Left renal pelvis (tissue), 4 donors: ENCODE results near the gene AP5B1. TPM values are rescaled to one million over a fixed set of nuclear protein-coding genes. Genes with fewer than 3 reads are reported as not detected.

ENCODE experiments used
- DNase-seq, 4 donors: peaks; one replicate each; pipeline ENCODE4 v3.0.0-alpha.2; 2013; ENCODE audit warnings: low read depth in 4 of 4, low spot score in 3 of 4
- polyA plus RNA-seq, 4 donors: library from polyadenylated mRNA; unstranded; fragments of 120-200 nt; gene quantifications; one replicate each; pipeline ENCODE4 v1.2.1, GENCODE V29; 2013; ENCODE audit not compliant: insufficient read length in 4 of 4

AP5B1 gene
- polyA plus RNA-seq, 4 donors = 2.7 to 9.7 (median 6.0) TPM

DNA sequence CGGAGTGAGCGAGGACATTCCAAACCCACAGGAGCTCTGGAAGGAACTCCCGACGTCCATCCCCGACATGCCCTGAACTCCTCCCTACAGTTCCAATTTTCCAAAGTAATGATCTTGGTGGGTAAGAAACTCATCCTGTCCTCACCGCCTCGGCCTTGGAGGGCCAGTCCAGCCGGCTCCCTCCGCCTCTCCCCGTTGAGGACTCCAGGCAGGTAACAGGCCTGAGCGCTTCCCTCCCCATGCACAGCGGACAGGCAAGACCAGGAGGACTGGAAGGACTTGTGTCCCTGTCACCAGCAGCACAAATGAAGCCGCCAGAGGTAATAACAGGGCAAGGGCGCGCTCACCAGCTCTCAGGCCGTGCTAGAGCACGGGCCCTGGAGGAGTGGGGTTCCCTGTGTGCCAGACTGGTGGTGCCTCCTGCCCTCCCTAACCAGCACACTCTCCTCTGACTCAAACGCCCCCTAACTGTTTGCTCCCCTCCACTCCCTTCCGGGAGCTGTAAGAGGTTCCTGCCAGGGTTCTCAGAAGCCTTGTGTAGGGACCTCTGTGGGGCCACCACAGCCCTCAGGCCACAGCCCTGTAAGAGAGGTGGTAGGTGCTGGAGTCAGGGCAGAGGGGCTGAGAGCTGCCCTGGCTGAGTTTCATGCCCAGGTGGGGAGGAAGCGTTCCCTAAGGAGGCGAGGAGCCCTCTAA lies 23.2 kb upstream of the AP5B1 start:
- no peak for DNase-seq

DNA sequence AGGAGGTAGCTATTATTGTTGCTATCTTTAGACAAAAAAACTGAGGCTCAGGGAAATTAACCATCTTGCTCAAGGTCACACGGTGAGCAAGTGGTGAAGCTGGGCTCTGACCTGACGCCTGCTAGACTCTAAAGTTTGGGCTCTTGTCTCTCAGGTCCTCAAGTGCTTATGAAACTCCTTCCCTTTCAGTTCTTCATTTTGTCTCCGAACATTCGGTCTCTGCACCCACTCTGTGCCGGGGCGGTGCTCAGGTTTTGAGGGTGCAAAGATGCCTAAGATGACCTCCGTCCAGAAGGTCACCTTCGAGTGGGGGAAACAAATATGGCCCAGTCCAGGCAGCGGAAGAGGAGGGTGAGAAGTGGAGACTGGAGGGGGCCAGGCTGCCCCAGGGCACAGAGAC lies 22.1 kb upstream of the AP5B1 start:
- no peak for DNase-seq

DNA sequence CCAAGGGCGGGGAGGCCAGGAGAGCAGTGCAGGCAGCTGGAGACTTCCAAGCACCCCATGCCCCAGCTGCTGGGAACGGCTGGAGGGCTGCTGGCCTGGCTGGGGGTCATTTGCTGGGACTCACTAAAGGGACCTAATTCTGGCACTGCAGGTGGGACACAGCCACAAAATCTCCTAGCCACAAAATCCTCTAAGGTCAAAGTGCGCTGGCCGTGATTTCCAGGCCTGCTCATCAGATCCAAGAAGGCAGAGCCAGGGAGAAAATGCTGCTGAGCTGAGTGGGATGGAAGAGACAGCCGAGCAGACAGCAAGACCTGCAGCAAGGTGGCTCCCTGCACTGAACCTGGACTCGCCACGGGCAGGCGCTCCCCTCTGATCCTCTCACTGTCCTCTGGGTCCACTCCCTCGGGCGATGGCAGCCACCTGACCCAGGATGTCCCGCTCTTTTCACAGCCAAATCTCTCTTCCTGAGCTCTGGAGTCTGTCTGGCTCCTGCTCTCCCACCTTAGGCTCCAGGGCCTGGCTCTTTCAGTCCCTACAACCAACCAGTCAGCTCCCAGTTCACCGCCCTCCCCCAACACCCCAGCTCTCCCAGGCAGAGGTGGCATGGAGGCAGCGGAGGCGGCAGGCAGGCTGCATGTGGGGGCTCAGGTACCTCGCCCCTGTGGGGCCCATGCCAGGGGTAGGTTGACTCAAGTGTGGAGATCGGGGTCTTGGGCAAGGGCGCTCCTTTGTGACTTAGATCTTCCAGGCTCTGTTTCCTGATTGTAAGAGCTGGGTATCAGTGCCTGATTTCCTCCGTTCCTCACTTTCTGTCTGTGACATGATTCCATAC lies 20.6 kb upstream of the AP5B1 start:
- no peak for DNase-seq

DNA sequence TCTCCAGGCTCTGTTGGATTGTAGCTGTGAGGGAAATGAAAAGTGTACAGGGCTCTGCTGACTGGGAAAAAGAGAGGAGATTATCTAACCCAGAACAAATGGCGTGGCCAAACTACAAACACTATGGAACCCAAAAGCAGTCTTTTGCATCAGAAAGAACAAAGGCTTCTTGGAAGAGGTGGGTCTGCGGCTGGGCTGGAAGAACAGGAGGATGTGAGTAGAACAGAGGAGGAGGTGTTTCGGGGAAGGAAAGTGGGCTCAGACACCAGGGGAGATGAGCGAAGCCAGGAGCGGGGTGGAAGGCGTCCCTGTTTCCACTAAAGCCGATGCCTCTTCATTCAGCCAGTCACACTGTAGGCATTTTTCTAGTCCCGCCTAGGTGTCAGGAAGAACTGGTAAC lies 18.1 kb upstream of the AP5B1 start:
- DNase-seq = no peak

DNA sequence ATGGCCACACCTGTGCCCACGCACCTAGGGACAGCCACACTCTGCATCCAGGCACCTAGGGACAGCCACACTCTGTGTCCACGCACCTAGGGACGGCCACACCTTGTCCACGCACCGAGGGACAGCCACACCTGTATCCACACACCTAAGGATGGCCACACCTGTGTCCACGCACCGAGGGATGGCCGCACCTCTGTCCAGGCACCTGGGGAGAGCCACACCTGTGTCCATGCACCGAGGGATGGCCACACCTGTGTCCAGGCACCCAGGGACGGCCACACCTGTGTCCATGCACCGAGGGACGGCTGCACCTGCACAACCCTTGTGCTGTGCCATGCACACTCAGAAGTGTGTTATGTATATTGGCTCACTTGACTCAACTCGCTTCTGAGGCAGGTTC lies 16.9 kb upstream of the AP5B1 start:
- DNase-seq = no peak

DNA sequence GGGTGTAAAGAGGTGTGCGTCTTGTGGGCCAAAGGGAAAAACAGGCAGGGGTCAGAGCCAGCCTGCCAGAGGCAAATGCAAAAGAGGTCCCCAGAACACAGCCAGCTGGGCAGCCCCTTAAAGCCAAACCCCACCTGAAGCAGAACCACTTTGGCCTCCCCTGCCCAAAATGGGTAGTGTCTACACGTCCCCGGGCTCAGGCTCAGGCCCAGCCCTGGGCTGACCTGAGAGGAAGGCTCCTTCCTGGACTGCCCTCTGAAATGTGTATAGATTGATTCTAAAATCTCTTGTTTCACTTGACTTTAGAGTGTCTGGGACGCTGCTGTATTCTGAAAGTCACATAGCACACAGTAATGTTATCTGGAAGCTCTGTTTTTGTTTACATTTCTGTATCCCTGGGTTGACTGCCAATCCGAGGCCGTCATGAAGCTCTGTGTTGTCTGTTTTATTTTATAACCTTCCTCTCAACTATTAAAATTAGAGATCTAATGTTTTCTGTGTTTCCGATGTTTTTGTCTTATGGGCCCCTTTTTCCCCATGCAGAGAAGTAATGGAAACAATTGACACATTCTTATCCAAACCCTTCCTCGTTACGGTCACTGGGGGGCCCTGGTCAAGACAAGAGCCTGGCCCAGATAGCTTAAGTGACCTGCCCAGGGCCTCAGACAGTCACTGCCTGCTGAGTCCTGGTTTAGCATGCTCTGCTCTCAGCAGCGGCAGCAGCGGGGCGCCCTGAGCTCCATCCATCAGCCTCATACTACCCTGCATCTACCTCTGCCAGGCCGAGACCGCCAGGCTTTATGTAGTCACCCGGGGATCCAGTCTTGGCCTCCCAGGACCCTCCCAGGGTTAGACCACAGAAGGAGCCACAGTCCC lies 16.2 kb upstream of the AP5B1 start:
- no peak for DNase-seq

DNA sequence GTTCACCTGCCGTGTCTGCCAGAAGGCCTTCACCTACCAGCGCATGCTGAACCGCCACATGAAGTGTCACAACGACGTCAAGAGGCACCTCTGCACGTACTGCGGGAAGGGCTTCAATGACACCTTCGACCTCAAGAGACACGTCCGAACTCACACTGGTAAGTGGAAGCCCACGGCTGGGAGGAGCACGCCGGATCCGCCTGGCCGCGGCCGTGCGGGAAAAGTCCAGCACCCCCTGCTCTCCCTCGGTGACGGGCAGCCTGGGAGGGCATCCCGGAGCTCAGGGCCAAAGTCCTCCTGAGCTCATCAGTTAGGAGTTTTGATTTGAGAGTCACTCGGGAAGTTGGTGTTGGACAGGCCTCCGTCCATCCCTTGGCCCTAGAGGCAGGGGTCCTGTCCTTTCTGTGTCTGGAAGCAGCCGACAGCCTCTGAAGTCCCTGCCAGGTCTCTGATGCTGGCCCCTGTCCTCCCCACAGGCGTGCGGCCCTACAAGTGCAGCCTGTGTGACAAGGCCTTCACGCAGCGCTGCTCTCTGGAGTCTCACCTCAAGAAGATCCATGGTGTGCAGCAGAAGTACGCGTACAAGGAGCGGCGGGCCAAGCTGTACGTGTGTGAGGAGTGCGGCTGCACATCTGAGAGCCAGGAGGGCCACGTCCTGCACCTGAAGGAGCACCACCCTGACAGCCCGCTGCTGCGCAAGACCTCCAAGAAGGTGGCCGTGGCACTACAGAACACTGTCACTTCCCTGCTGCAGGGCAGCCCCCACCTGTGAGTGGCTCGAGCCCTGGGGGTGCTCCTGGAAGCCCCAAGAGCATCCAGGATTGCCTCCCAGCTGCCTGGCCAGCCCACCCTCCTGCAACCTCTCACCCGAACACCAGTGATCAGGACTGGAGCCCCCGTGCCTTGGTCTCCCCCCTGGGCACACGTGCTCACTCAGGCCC lies 14.1 kb upstream of the AP5B1 start:
- DNase-seq = no peak

DNA sequence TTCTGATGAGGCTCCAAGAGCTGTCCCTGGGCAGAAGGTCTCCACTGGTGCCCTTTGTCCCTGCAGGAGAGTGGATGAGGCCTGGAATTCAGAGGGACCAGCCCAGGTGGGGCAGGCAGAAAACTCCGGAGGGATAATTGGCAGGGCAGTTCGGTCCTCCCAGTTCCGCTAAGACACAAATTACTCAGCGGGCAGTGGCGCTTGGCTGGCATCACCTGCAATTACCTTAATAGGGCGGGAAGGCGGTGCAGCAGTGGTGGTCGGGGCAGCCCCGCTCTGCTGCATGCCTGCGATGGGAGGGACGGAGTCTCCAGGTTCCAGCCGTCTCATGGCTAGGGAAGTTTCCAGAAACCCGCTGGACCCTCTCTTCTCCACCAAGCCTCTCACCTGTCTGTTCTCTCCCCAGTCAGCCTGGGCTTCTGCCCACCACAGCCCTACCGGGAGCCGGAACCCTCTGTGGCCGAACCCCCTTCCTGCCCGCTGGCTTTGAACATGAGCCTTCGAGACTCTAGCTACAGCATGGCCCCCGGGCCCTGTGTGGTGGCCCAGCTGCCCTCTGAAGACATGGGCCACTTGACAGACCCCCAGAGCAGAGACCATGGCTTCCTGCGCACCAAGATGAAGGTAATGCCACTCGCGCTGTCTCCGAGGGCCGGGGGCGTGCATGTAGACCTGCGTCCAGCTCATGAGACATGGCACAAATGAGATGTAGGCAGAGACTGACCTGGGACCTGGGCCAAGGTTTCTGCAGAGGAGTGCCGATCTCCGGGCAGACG lies 13.0 kb upstream of the AP5B1 start:
- DNase-seq = no peak

DNA sequence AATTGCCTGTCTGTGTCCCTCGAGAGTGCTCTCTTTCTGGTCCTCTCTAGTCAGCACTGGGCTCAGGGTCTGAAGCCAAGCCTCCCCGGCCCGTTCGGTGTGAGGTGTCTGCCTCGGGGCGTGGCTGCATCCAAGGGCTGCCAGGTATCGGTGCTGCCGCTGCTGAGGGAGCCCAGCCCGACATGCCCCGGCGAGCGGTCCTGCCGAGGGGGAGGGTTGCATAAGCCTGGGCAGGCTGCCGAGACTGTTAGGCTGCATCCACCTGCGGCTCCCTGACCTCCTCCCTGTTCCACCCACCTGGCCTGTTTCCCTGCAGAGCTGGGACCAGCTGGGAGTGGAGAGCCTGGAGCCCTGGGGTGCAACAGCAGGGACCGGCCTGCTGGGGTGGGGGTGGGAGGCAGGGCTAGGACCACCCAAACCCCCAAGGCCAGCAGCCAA lies 12.4 kb upstream of the AP5B1 start:
- no peak for DNase-seq

DNA sequence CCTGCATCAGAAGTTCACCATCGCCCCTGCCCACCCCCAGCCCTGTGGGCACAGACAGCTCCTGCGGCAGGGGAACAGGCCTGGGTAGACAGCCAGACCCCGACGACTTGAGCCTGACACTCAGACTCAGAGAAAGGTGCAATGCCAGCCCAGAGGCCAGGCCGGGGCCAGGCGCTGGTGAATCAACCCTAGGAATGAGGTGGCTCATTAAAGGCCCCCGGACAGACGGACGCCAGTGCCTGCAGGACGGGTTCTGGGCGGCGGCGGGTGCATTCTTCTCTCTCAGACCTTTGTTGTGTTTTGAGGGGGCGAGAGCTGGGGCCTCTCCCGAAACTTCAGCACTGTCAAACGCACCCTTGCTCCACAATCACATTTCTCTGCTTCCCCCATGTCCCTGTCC lies 11.7 kb upstream of the AP5B1 start:
- DNase-seq = no peak

DNA sequence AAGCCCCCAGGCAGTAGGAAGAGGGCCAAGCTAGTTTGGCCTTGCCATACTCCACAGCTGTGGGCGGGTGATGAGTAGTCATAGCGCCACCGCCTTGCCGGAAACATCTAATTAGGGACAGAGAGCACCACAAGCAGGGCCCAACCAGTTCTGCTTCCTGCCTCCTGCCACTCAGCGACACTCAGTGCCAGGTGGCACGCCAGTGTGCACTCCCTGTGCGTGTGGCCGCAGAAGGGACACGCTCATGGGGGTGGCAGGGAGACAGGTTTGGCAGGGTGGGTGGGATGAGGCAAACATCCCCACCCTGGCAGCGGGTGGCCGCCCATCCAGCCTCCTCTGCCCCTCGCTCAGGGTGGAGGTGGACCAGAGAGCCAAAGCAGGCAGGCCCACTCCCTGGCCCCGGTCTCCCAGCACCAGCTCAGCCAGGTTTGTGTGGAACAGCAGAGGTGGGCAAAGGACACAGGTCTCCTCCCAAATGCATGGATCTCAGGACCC lies 11.0 kb upstream of the AP5B1 start:
- no peak for DNase-seq

DNA sequence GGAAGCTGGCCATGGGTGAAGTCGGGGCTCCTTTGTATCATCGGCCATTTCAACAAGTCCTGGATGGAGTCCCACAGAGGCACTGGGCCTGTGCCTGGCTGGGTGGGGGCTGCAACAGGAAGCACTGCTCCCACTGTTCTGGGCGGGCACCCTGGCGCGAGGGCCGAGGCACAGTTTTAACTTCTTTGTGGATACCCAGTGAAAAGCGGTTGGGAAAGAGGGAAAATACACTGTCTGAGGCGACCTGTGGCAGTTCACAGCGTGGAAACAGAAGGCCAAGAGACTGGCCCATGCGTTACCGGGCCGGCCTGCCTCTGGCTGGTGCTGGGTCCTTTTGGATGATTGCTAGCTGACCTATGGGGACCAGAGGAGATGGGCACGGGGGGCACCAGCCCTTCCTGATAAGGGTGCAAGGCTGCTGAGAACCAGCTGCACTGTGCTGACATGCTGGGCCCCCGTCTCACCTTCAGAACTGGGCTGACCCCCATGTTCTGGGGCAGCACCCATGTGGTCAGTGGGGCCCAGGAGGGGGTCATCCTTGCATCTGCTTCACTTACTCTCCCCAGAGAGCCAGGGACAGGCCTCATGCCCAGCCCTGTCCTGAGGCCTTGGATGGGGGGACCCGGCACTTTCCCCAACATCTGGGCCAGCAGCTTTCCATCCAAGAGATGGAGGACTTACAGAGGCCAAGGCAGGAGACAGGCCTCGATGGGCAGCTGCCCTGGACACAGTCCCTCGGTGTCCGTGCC lies 10.3 kb upstream of the AP5B1 start:
- DNase-seq = no peak

DNA sequence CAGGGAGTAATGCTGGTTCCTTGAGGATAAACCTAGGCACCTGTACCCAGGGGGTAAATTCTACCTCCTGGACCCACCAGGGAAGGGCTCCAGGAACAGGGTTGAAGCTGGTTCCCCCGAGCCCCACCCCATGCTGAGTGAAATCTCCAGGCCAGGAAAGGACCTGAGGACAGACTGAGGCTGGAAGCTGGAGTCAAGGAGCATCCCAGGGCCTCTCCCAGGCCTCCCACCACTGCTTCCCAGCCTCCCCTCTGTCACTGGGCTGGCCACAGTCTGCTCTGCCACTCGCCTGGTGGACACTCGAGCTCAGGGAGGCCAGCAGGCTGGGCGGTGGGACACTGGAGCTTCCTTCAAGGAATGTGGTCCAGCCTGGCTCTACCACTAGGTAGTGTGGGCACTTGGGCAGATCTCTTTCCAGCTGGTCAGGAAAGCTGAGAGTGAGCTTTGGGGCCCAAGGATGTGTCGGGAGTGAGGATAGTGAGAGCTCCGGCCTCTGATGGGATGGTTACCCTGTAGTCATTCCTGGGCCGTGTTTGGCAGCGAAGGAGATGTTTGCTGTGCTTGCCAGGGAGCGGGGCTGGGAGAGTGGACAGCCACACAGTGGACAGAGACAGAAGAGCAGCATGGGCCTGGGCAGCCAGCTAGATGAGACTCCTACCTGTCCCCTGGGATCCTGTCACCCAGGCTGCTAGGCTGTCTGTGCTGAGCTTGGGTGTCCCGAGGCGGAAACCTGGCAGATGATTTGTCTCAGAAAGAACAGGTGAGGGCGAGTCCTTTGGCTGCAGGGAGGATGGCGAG lies 9.5 kb upstream of the AP5B1 start:
- no peak for DNase-seq

DNA sequence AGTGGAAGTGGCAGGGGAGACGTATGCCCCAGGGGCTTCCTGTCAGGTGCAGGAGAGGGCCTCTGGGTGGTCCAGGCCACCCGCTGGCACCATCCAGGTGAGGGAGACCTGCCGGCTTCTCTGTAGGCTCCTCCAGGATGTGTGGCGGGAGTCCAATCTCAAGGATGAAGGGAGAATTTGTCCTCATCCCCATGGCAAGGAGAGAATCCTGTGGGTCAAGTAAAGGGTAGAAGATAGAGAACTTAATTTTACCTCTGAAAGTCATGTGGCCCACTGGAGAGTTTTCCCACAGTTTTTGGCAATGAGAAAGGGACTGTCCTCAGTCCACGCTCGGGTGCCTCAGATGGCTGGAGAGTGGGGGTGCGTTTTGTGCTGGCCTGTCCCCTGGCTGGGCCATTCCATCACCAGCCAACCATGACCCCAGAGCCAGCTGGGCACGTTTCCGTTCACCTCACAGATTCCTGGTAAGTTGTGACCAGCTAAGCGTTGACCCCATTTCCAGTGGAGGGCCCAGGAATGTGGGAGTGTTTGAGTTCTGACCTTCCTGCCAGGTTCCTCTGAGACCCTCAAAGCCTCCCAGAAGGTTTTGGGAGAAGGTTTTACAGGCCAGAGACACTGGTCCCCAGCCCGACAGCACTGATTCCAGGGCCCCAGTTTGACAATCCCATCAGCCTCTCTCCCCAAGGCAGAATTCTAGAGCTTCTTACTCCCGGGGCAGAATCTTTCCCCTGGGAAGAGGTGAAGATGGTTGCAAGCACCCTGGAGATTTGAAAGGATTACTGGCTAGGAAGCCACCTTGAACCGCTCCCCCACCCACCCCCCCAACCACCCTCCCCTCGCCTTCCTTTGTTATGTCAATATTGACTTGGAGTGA lies 8.7 kb upstream of the AP5B1 start:
- no peak for DNase-seq

DNA sequence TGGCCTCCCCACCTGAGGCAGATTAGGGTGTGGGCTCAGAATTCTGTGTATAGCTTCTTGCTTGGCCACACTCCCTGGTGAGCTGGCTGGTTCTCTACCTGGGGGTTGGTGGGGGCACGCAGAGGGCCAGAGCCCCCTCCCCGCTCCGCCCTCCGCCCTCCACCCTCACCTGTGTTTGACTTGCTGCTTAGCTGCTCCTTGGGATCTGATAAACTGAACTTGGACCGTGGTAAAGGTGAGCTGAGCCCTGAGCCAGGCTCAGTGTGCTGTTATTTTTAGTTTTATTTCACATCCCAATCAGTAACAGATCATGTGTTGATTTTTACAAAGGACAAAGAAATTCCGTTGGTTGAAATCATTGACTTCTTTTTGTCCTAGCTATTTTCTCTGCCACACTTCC lies 8.0 kb upstream of the AP5B1 start:
- no peak for DNase-seq
